Small intestine (tissue), 7 donors: ENCODE measurements around the gene MSANTD3. TPM values are rescaled to one million over a fixed set of nuclear protein-coding genes. Genes with fewer than 3 reads are reported as not detected.

Experiments used
- DNase-seq, 2 donors: peaks; one replicate each; pipeline versions ENCODE4 v3.0.0 to v3.0.0-alpha.2; 2013
- FAIRE-seq: peaks from 2 replicates; lab custom pipeline; 2012; peaks lifted over from hg19 to GRCh38; lab: Jason Lieb, UNC
- H3K27ac ChIP-seq, 3 donors: one replicate each; pipeline ENCODE4 v1.5.1; 2013; ENCODE audit warnings: low read length in 2 of 3, mild to moderate bottlenecking in 2 of 3, control low read depth in 1 of 3, inconsistent platforms in 1 of 3, low read depth in 1 of 3, moderate library complexity in 1 of 3
- H3K27me3 ChIP-seq, 3 donors: one replicate each; pipeline ENCODE4 v1.6.1; 2013; ENCODE audit warnings: low read length in 3 of 3, inconsistent platforms in 1 of 3; ENCODE audit not compliant: control insufficient read depth in 3 of 3, insufficient read depth in 3 of 3
- H3K36me3 ChIP-seq, 3 donors: one replicate each; pipeline ENCODE4 v1.6.1; 2013; ENCODE audit warnings: low read length in 3 of 3, inconsistent platforms in 1 of 3, low read depth in 1 of 3, mild to moderate bottlenecking in 1 of 3, moderate library complexity in 1 of 3; ENCODE audit not compliant: control insufficient read depth in 3 of 3, insufficient read depth in 2 of 3
- H3K4me1 ChIP-seq, 3 donors: one replicate each; pipeline ENCODE4 v1.6.1; 2013; ENCODE audit warnings: low read length in 2 of 3, inconsistent platforms in 1 of 3, low read depth in 1 of 3, mild to moderate bottlenecking in 1 of 3, moderate library complexity in 1 of 3; ENCODE audit not compliant: control insufficient read depth in 3 of 3, insufficient read depth in 2 of 3
- H3K4me3 ChIP-seq, 3 donors: one replicate each; pipeline ENCODE4 v1.5.1; 2013; ENCODE audit warnings: low read length in 3 of 3, control low read depth in 1 of 3, inconsistent platforms in 1 of 3, low read depth in 1 of 3, mild to moderate bottlenecking in 1 of 3, moderate library complexity in 1 of 3
- H3K9me3 ChIP-seq, 2 donors: one replicate each; pipeline ENCODE4 v1.6.1; 2013; ENCODE audit warnings: low read depth in 1 of 2, low read length in 1 of 2; ENCODE audit not compliant: control insufficient read depth in 2 of 2, insufficient read depth in 1 of 2
- WGBS, 3 donors: extraction: QIAGEN DNeasy Blood & Tissue Kit; methylation state at CpG; one replicate each; pipeline ENCODE4 v1.1.7; 2013; 5-methylcytosine and 5-hydroxymethylcytosine counted together
- polyA plus RNA-seq, 4 donors: library from polyadenylated mRNA; stranded (reverse) in 3 of 4; unstranded in 1 of 4; fragments of 200-250 nt in 3 of 4; fragments of 120-200 nt in 1 of 4; gene quantifications; one replicate each; pipeline versions ENCODE4 v1.2.1 to v1.2.3, GENCODE V29; 2013
- donor health status: healthy with polysubstance abuse.
- donor health status: control.
- donor health status: control.
- donor health status: Bipolar disorder and iron deficiency.
- donor health status: healthy.

The MSANTD3 gene
- polyA plus RNA-seq, 4 donors, result 6.5 to 11.3 (median 8.7) TPM

- no peaks in the 10 kb centered on the region for H3K9me3 ChIP-seq
- DNase-seq (peak in 1 of 2 donors; percentile 21), FAIRE-seq (no peak)
- H3K27me3 ChIP-seq, result peaks cover 0 to 18% (median 6%) of the 10 kb centered on the region in 3 donors
- 25 to 29% (median 26%) methylated on average over 25 to 26 of the region's 26 CpGs for WGBS, 3 donors
- peaks cover 0 to 3% (median 0%) of the 10 kb centered on the region in 3 donors for H3K4me1 ChIP-seq
- no peak overlapping the region for H3K27ac ChIP-seq
- peak overlapping the region in 2 of 3 donors; percentile 29 to 60 for H3K4me3 ChIP-seq
- H3K36me3 ChIP-seq, result no peaks in the 10 kb centered on the region
These were observed 47.4 kb downstream of the MSANTD3 start for GRCh38 chr9:100474082-100474923.

- 93 to 94% (median 93%) methylated on average over 4 of the region's 4 CpGs for WGBS, 3 donors
These were observed 48.0 kb downstream of the MSANTD3 start for GRCh38 chr9:100474924-100475276.

GRCh38 chr9:100477241-100477640, 50.3 kb downstream of the MSANTD3 start:
- H3K4me3 ChIP-seq, result no peak overlapping the region
- peaks cover 0 to 18% (median 5%) of the 10 kb centered on the region in 3 donors for H3K27me3 ChIP-seq
- H3K36me3 ChIP-seq, result no peaks in the 10 kb centered on the region
- DNase-seq (no peak), FAIRE-seq (no peak)
- H3K27ac ChIP-seq, result no peak overlapping the region
- peaks cover 0 to 3% (median 0%) of the 10 kb centered on the region in 3 donors for H3K4me1 ChIP-seq
- WGBS, 3 donors, result 83 to 95% (median 95%) methylated on average over 4 of the region's 4 CpGs
- H3K9me3 ChIP-seq, result no peaks in the 10 kb centered on the region

More at GRCh38 chr9:100474924-100475276, 48.0 kb downstream of the MSANTD3 start:
- Histone ChIP-seq H3K4me3 (peak overlapping the region in 1 of 3 donors; percentile 29), H3K27ac (no peak overlapping the region), H3K36me3 (no peaks in the 10 kb centered on the region), H3K9me3 (no peaks in the 10 kb centered on the region), H3K4me1 (peaks cover 0 to 3% (median 0%) of the 10 kb centered on the region in 3 donors), H3K27me3 (peaks cover 0 to 18% (median 6%) of the 10 kb centered on the region in 3 donors)
- FAIRE-seq, result no peak
- DNase-seq, result no peak

GRCh38 chr9:100478192-100478591, 51.2 kb downstream of the MSANTD3 start:
- FAIRE-seq (no peak), DNase-seq (no peak)
- peaks cover 0 to 3% (median 0%) of the 10 kb centered on the region in 3 donors for H3K4me1 ChIP-seq
- no peaks in the 10 kb centered on the region for H3K9me3 ChIP-seq
- H3K36me3 ChIP-seq, result no peaks in the 10 kb centered on the region
- H3K27me3 ChIP-seq, result peaks cover 0 to 18% (median 4%) of the 10 kb centered on the region in 3 donors
- H3K4me3 ChIP-seq, result no peak overlapping the region
- 85 to 92% (median 90%) methylated on average over 6 of the region's 6 CpGs for WGBS, 3 donors
- H3K27ac ChIP-seq, result no peak overlapping the region

- no peaks in the 10 kb centered on the region for H3K9me3 ChIP-seq
- FAIRE-seq (no peak), DNase-seq (no peak)
- H3K4me3 ChIP-seq, result no peak overlapping the region
- H3K27ac ChIP-seq, result no peak overlapping the region
- no peaks in the 10 kb centered on the region for H3K4me1 ChIP-seq
- no peaks in the 10 kb centered on the region for H3K36me3 ChIP-seq
- peaks cover 0 to 7% (median 4%) of the 10 kb centered on the region in 3 donors for H3K27me3 ChIP-seq
- WGBS, 3 donors, result 49 to 84% (median 64%) methylated on average over 2 of the region's 2 CpGs
These were observed 52.9 kb downstream of the MSANTD3 start for GRCh38 chr9:100479820-100480219.

GRCh38 chr9:100485196-100485595, 58.3 kb downstream of the MSANTD3 start:
- H3K27me3 ChIP-seq, result peaks cover 0 to 2% (median 0%) of the 10 kb centered on the region in 3 donors
- no peak for FAIRE-seq
- no peak overlapping the region for H3K27ac ChIP-seq
- no peaks in the 10 kb centered on the region for H3K36me3 ChIP-seq
- no peak overlapping the region for H3K4me3 ChIP-seq
- H3K4me1 ChIP-seq, result no peaks in the 10 kb centered on the region
- H3K9me3 ChIP-seq, result no peaks in the 10 kb centered on the region
- WGBS, 3 donors, result 71 to 78% (median 73%) methylated on average over 1 of the region's 1 CpG
- no peak for DNase-seq

GRCh38 chr9:100486479-100487176, 59.7 kb downstream of the MSANTD3 start:
- Histone ChIP-seq H3K4me3 (no peak overlapping the region), H3K27ac (no peak overlapping the region), H3K4me1 (no peaks in the 10 kb centered on the region), H3K36me3 (no peaks in the 10 kb centered on the region), H3K27me3 (peaks cover 0 to 2% (median 0%) of the 10 kb centered on the region in 3 donors), H3K9me3 (no peaks in the 10 kb centered on the region)
- no peak for FAIRE-seq
- WGBS, 3 donors, result 84 to 88% (median 85%) methylated on average over 10 of the region's 10 CpGs
- DNase-seq, result no peak

- FAIRE-seq, result no peak
- Histone ChIP-seq H3K27me3 (peaks cover 0 to 2% (median 0%) of the 10 kb centered on the region in 3 donors), H3K36me3 (no peaks in the 10 kb centered on the region), H3K4me3 (no peak overlapping the region), H3K27ac (no peak overlapping the region), H3K4me1 (no peaks in the 10 kb centered on the region), H3K9me3 (no peaks in the 10 kb centered on the region)
- no peak for DNase-seq
- WGBS, 3 donors, result 84 to 93% (median 90%) methylated on average over 1 of the region's 1 CpG
These were observed 61.2 kb downstream of the MSANTD3 start for GRCh38 chr9:100488177-100488576.
